Activated naive CD8-positive, alpha-beta T cell treated with anti-CD3 and anti-CD28 coated beads for 36 hours (primary cell): ENCODE data around the gene ANOS1. TPM values are rescaled to one million over a fixed set of nuclear protein-coding genes. Genes with fewer than 3 reads are reported as not detected.

ENCODE experiments used
- total RNA-seq, 2 experiments: library from RNA; stranded (reverse); gene quantifications; one replicate each; pipeline ENCODE4 v1.2.3, GENCODE V29; 2021

Gene ANOS1
- total RNA-seq, 2 experiments from 2014 or later, result not detected

Other genes starting within 250 kb of the ANOS1 start
- not detected for gene FAM9A, start 69.2 kb upstream of the ANOS1 start, total RNA-seq